ENCODE measurements around the gene MYH14.

GRCh38 chr19:50320596-50320995 lies 117.2 kb downstream of the MYH14 start:
- TF ChIP-seq CTCF (IDR thresholded peaks at IDR 0.05) (no peak), EZH2 (IDR thresholded peaks at IDR 0.05) (no peak)

All from neural progenitor cell (in vitro differentiated cells).